H1 (cell line): ENCODE results near the gene ELP4. TPM values are rescaled to one million over a fixed set of nuclear protein-coding genes. Genes with fewer than 3 reads are reported as not detected.

Source experiments
- JUN ChIP-seq: IDR thresholded peaks from 2 replicates; pipeline ENCODE4 v1.6.1; 2011; ENCODE audit warnings: low read depth, mild to moderate bottlenecking, improper control_type of control experiment, low read length
- RFX5 ChIP-seq: IDR thresholded peaks from 2 replicates; pipeline ENCODE4 v1.6.1; 2011; ENCODE audit warnings: low read depth, low read length, improper control_type of control experiment, borderline replicate concordance
- polyA plus RNA-seq, 7 experiments: library from polyadenylated mRNA; depleted of rRNA in 3 of 7; stranded (reverse) in 5 of 7; unstranded in 2 of 7; fragments of >200 nt in 5 of 7; fragments of 200-250 nt in 2 of 7; gene quantifications; 1 replicate in 5 of 7; 2 replicates in 1 of 7; 4 replicates in 1 of 7; pipeline versions ENCODE4 v1.2.1 to v1.2.3, GENCODE V29; 2011 to 2013; ENCODE audit warnings: missing spikeins in 2 of 7, mixed read lengths in 2 of 7
- total RNA-seq: library from RNA; stranded (reverse); fragmentation: NEBNext Ultra II Directional; extraction: Animal tissue kit (Norgen Biotek cat#: 25700); gene quantifications from 2 replicates; pipeline ENCODE4 v1.2.1, GENCODE V29; 2021

Gene ELP4
- total and polyA plus RNA-seq, 2 of the 8 experiments (the other 6 are each of a cell fraction or from before 2014, with no cell fraction given) = 14.0 to 18.6 TPM

- TF ChIP-seq JUN (no peak), RFX5 (no peak)
Observed at GRCh38 chr11:31779374-31779791, 269.8 kb downstream of the ELP4 start (continued).
